NCI-H2196 (cell line): Measurements from ENCODE around the gene RIN3.

Experiments
- DNase-seq: peaks from one replicate; lab custom pipeline; 2025; ENCODE audit not compliant: unreplicated experiment; lab: John Stamatoyannopoulos, UW

RIN3 gene

DNA sequence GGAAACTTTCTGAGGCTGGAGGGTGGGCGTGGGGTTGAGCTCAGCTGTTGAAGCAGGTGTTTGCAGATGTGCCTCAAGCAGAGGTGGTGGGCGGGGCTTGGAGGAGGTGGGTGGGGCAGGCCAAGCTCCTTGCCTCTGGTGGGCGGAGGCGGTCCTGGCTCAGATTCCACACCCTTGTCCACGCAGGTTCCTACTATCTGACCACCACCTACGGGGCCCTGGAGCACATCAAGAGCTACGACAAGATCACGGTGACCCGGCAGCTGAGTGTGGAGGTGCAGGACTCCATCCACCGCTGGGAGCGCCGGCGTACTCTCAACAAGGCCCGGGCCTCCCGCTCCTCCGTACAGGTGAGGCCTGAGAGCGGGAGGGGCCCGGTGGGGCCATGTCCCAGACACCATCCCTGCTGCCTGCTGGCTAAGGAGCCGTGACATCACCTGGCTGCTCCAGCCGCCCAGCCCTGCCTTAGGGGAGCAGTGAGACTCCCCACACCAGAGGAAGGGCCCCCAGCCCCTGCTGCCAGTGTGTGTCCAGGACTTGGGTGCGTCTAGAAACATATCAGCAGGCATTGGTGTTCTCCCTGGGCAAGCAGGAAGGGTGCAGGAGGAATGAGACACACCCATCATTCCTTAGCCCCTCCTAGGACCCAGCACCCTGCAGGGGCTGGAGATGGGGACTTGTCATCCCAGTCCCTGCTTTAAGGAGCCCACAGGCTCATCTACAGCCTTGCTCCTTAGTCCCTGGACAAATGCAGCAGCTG, 171.4 kb downstream of the RIN3 start:
- DNase-seq, result no peak

DNA sequence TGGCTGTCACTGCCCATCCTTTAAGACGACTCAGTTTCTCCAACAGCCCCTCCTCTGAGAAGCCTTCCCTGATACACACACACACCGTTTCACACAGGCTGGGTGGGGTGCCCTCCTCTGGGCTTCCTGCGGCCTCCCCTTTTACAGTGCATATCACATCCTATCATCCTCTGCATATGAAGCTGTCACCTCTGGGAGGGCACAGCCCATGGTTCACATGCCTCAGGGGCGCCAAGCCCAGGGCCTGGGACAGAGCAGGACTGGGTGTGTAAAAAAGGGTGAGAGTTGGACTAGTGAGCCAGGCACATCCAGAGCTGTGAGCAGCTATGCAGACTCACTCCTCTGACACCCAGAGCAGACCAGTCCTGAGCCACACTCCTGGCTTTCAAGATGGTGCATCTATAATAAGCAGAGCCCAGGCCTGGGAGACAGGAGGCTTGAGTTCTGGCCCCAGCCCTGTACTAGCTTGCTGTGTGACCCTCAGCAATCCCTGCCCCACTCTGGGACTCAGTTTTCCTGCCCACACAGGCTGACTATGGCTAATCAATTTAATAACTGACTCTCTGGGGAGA, 172.3 kb downstream of the RIN3 start:
- no peak for DNase-seq

DNA sequence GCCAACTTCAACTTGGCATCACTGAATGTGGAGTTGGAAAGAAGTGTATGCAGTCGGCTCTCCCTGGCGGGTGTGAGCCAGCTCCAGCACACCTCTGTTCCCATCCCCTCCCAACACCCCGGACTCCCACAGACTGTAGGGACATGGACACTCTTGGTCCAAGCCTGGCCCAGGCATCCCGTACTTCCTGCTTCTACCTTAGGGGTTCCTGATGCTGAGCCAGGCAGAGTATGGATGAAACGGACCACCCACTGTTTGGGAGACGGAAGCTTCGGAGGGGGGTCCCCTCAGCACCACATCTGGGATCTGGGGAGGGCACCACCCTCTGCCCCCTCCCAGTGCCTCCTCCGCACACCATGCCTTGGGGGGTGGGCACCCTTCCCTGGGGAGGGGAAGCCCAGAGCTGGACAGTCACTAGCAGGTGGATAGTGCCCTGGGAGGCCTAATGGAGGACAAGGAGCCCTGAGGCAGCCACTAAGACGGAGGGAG, 172.9 kb downstream of the RIN3 start:
- DNase-seq, result no peak

DNA sequence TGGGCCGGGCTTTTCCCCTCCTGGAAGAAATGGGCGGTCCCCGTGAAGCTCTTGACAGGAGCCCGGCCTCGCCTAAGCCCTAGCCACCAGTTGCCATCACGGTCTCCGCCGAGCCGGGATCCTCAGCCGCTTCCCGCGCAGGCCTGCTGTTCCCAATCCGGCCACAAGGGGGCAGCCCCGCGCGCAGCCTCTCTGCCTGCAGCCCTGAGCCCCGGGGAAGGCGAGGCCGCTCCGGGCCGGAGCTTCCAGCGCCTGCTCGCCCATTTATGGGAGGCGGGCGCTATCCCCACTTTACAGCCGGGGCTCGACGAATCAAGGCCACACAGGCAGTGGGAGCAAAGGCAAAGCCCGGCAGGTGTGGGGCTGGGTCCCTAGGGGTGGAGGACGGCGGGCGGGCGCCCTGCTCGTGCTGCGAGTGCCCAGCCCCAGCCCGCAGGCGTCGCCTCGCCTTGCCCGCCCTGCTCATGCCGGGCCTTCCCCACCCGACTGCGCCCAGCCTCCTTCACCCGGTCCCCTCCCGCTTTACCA, 173.4 kb downstream of the RIN3 start:
- peak; percentile 73 for DNase-seq

DNA sequence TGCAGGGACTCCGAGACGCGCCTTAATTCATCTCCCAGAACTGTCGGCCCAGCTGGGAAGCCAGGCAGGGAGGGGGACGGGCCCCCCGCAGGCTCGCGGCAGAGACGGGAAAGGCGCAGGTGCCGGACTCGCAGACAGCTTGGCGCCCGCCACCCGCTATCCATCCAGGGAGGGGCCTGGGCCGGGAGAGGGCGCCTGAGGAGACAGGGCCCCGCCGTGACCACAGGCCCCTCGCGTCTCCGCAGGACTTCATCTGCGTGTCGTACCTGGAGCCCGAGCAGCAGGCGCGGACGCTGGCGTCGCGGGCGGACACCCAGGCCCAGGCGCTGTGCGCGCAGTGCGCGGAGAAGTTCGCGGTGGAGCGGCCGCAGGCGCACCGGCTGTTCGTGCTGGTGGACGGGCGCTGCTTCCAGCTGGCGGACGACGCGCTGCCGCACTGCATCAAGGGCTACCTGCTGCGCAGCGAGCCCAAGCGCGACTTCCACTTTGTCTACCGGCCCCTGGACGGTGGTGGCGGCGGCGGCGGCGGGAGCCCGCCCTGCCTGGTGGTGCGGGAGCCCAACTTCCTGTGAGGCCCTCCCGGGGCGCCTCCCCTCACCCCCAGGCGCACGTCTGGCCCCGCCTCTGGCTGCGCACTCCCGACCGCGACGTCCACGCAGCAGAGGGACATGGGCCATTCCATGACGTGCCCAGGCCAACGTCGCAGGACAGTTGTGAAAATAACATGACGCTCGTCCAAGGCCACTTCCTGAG, 174.3 kb downstream of the RIN3 start:
- DNase-seq, result peak; percentile 47

DNA sequence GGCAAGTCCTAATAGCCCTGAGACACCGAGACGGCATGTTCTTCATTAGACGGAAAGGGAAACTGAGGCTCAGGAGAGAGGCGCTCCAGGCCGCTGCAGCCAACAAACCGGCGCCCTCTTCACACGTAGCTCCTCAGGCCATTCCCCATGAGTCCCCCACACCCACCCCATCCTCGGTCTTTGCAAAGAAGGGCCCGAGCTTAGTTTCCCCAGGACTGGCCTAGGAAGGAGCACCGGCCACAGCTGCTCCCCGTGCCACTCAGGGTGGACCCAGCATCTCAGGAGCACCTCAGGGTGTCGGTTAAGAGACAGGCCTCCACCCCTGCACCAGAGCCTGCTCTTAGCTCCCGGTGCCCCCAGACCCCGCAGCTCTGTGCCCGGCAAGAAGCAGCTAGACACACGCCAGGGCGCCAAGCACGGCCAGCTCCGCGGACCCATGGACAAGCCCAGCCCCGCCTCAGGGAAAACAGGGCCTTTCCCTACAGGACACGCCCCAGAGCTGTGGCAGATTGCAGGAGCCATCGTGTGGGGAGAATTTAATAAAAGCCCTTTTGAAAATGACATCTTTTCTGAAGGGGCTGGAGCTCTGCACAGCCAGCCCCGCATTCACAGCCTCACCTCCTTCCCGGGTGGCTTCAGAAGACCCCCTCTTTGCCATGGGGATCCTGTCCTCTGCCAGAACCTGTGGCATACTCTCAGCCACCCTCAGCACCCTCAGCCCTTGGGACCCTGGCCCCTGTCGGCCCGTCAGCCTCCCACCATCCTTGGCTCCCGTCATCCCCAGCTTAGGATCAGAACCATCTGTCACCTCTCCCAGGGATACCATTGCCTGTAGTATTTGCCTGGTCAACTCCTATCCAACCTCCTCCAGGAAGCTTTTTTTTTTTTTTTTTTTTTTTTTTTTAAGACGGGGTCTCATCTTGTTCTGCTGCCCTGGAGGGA, 175.1 kb downstream of the RIN3 start:
- no peak for DNase-seq

DNA sequence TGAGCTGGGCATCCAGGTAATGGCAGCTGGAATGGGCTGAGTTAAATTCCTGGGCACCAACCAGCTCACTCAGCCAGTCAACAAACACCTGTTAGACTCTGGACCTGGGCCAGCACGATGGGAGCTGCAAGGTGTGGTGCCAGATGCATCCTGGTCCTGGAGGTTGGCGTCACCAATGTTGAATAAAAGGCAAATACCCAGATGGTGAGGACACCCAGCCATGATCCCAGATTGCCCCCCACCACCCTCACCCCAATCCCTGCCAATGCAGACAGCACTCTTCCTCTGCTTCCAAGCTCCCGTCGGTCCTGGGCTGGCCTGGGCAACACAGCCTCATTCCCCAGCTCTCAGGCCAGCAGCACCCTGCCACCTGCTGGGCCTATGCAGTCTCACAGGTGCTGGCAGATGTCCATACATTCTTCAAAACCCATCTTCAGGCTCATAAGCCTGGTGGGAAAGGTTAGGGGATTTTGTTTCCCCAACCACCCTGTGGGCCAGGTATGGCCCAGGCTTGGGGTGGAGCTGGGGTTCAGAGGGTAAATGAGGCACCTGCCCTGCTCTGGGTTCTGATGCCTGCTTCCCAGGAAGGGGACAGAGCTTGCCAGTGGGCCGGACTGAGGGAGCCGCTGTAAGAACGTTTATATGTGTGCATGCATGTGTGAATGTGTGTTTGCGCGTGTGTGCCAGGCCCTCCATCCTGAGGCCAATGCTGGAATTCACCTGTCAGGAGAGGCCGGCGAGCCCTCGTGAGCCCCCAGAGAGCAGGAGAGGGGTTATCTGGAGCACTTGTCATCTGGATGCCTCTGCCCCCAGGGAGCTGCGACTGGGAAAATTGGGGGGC, 176.8 kb downstream of the RIN3 start:
- DNase-seq, result peak; percentile 69

DNA sequence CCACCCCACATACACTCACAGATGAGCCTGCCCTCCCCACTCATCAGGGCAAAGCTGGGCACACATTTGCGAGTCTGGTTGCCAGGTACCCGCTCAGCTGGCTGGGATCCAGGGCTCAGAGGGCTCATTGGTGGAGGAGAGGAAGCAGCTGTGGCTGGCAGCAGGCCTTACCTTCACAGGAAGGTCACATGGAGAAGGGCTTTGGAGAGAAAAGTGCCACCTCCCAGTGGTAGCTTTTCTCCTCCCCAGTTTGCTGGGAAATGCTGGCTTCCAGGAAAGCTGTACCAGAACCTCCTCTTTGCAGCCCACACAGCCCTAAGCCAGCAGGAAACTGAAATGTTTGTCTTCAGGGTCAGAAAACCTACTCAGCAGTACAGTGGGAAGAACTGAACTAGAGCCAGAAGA, 179.2 kb downstream of the RIN3 start:
- peak; percentile 86 for DNase-seq

DNA sequence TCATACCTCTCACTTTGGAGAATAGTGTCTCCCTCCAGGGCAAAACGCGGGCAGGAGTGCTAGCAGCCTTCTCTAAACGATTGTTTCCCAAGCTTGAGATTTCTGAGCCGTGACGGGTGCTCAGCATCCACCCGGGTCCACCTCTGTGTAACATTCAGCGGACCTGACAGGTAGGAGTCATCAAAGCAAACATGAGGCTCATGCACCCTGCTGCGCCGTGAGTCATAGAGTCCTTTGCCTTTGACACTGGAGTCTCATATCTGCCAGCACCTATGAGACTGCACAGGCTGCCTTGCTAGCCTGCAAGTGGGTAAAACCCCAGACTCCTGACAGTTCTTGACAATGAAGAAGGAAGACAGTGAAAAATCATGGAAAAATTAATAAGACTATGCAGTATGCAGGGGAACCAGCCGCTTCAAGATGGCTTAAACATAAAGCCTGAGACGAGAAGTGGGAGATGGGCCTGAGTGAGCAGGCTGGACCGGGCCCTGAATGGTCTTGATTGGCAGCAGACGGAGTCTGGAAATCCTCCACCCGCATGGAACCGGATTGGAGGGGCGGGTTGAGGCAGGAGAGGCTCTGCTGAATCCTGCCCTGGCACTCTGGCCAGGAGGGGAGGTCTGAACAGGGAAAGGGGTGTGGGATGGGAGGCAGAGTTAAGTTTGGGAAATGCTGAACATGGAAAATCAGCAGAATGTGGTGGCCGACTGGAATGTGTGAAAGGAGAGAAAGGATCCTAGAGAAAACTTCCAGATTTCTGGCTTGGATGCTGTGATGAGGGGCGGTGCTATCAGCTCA, 180.6 kb downstream of the RIN3 start:
- peak; percentile 3 for DNase-seq

DNA sequence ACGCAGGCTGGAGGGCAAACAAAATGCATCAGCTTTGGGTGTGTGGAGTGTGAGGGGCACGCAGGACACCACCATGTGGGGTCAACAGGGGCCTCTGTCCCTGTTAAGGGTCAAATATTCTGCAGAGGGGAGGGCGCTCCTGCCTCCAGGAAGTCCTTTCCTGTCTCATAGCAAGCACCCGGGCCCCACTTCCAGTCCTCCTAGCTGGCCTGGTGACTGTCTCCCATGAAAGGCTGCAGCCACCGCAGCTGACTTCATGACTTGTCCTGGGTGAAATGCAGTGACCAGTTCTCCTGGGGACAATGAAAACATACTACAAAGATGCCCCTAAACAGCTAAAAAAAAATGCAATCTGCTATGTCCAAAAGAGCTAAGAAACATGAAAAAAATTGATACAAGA, 181.2 kb downstream of the RIN3 start:
- no peak for DNase-seq

DNA sequence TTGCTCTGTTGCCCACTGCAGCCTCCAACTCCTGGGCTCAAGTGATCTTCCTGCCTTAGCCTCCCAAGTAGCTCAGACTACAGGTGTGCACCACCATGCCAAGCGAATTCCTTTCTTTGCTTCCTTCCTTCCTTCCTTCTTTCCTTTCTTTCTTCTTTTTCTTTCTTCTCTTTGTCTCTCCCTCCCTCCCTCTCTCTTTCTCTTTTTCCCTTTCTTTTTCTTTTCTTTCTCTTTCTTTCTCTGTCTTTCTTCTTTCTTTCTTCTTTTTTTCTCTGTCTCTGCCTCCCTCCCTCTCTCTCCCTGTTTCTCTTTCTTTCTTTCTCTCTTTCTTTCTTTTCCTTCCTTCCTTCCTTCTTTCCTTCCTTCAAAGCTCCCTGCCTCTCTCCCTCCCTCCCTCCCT, 182.0 kb downstream of the RIN3 start:
- DNase-seq, result no peak

DNA sequence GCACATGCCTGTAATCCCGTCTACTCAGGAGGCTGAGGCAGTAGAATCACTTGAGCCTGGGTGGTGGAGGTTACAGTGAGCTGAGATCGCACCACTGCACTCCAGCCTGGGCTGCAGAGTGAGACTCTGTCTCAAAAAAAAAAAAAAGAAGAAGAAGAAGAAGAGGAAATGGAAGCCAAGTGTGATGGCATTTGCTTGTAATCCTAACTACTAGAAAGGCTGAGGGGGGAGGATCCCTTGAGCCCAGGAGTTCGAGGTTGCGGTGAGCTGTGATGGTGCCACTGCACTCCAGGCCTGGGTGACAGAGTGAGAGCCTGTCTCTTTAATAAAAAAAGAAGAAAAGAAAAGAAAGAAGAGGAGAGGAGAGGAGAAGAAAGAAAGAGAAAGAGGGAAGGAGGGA, 182.8 kb downstream of the RIN3 start:
- DNase-seq, result no peak

DNA sequence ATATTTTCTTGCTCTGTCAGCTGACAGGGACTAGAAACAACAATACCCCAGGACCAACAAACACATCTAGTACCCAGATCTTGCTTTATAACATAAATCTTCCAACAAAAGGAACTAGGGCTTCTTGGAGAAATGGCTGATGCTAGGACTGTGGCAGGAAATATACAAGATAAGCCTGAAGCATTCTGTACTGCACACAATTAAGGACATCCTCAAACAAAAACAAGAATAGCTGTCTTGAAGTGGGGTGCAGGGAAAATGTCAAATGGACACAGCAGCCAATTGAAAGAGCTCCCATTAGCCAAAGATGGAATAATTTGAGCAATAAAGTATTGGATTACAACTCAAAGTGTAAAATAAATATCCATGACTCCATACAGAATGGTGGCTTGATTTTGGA, 184.8 kb downstream of the RIN3 start:
- DNase-seq, result no peak

DNA sequence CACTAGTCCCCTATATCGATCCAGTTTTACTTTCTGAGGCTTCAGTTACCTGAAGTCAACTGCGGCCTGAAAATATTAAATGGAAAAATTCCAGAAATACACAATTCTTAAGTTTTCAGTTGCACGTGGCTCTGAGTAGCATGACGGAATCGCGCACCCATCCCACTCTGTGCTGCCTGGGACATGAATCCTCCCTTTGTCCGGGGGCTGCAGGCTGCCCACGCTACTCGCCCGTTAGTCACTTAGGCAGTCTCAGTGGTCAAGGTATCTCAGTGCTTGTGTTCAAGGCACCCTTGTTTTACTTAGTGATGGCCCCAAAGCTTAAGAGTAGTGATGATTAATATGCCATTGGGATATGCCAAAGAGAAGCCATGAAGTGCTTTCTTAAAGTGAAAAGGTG, 188.2 kb downstream of the RIN3 start:
- DNase-seq, result no peak

DNA sequence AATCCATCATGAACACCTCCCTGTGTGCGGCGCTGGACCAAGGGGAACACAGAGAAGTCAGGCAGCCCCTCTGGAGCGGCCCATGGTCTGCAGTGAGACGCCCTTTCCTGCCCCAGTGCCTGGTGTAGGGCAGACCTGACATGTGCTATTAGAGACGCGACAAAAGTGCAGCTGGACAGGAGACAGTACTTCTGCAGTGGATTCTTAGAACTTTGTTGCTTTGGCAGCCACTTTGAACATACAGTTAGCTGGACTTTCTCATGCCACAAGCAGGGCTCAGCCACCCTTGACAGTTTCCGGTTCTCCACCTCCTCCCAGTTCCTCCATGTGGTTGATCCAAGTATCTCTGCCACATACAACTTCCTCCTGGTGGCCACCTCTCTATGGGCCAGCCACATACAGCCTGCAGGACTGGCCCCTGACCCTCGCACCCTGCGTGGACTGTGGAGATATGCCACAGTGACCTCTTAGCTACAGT, 188.9 kb downstream of the RIN3 start:
- no peak for DNase-seq

DNA sequence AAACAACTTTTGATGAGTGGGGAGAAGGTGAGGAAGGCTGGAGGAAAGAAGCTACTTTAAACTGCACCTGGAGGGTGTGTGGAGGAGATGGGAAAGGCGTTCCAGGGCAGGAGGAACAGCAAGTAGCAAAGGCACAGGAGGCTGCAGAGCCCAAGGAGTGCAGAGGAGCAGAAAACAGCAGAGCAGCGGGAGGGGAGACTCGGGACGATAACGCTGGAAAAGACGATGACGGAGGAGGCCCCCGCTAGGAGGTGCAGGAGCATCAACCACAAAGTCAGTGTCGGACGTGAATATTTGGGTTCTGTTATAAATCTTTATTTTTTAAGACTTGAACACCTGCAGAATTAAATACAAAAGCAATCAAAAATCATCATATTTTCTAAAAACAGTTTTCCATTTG, 189.9 kb downstream of the RIN3 start:
- no peak for DNase-seq

DNA sequence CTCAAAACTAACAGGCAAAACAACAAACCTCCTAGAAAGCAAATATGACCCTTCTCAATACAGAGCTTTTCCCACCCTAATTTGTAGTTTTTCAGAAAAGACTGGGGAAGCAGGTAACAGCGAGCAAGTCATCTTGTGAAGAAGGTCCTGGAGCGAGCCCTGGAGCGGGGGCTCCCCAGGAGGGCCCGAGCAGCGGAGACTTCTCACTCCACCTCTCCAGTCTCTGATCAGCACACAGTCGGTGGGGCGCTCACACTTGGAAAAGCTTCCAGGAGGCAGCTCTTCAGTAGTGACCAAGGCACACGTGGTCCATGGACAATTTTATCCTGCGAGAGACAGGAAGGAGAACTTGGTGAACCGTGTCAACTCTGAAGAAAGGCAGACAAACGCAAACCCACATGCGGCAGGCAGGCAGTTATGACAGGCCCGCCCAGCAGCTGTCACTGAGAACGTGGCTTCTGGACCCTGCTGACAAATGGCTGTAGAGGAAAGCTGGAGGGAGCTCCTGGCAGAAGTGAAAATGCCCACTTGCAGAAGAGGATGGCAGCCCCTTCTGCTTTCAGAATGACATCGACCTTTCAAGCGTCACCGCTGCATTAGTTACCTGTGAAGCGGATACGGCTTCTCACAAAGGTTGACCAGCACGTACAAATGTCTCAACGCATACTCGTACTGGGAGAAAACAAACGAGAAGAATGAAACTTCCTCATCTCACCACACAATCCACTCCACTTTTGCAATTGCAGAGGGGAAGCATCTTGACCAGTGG, 190.6 kb downstream of the RIN3 start:
- DNase-seq, result no peak

DNA sequence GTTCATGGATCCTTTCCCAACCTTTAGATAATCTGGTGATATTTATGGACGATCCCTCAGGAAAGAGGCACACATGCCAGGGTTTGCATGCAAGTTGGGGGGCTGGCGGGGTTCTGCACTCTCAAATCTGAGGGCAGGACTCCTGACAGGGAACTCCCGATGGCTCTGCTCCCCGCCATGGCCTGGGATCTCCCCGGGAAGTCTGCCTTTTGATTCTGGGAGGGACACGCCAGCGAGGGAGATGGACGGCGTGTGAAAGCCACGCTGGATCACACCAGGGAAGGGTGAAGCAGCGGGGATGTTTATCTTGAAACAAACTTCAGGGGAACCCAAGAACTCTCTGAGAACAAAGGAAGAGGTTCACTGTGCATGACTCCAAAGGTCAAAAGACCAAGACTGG, 191.2 kb downstream of the RIN3 start:
- DNase-seq, result no peak
